H9 (cell line): Measurements from ENCODE around the gene TMEM272. TPM values are rescaled to one million over a fixed set of nuclear protein-coding genes. Genes with fewer than 3 reads are reported as not detected.

Experiments used
- DNase-seq: peaks from one replicate; pipeline ENCODE4 v3.0.0-alpha.2; 2017
- H2AFZ ChIP-seq: one replicate; pipeline ENCODE4 v1.6.1; 2013; ENCODE audit warnings: mild to moderate bottlenecking, low read length, control low read depth, moderate library complexity
- H2AK5ac ChIP-seq: 2 replicates; pipeline ENCODE4 v1.6.1; 2013; ENCODE audit warnings: low read length, control low read depth, mixed read lengths; ENCODE audit not compliant: insufficient read length
- H2BK120ac ChIP-seq: one replicate; pipeline ENCODE4 v1.6.1; 2013; ENCODE audit warnings: low read depth, mild to moderate bottlenecking, low read length, control low read depth, inconsistent platforms; ENCODE audit not compliant: poor library complexity, severe bottlenecking
- H2BK12ac ChIP-seq: 2 replicates; pipeline ENCODE4 v1.6.1; 2013; ENCODE audit warnings: low read length, control low read depth, mixed read lengths, low read depth; ENCODE audit not compliant: insufficient read length
- H2BK15ac ChIP-seq: 2 replicates; pipeline ENCODE4 v1.6.1; 2013; ENCODE audit warnings: low read depth, low read length, control low read depth
- H2BK20ac ChIP-seq: one replicate; pipeline ENCODE4 v1.6.1; 2013; ENCODE audit warnings: low read depth, mild to moderate bottlenecking, low read length, control low read depth, inconsistent platforms; ENCODE audit not compliant: poor library complexity, severe bottlenecking
- H2BK5ac ChIP-seq: 2 replicates; pipeline ENCODE4 v1.6.1; 2013; ENCODE audit warnings: low read length, control low read depth, mixed read lengths; ENCODE audit not compliant: insufficient read length
- H3K14ac ChIP-seq: 2 replicates; pipeline ENCODE4 v1.6.1; 2013; ENCODE audit warnings: low read length, control low read depth; ENCODE audit not compliant: insufficient read depth
- H3K18ac ChIP-seq: 2 replicates; pipeline ENCODE4 v1.6.1; 2013; ENCODE audit warnings: low read depth, mild to moderate bottlenecking, mixed read lengths, low read length, control low read depth; ENCODE audit not compliant: insufficient read length
- H3K23ac ChIP-seq: 2 replicates; pipeline ENCODE4 v1.6.1; 2013; ENCODE audit warnings: low read length, control low read depth, mixed read lengths, low read depth; ENCODE audit not compliant: insufficient read length
- H3K23me2 ChIP-seq: 2 replicates; pipeline ENCODE4 v1.6.1; 2013; ENCODE audit warnings: low read depth, mild to moderate bottlenecking, mixed read lengths, low read length, control low read depth; ENCODE audit not compliant: insufficient read length, poor library complexity, severe bottlenecking
- H3K27ac ChIP-seq: 2 replicates; pipeline ENCODE4 v1.5.1; 2013; ENCODE audit warnings: low read length, control low read depth, mixed read lengths, low read depth; ENCODE audit not compliant: insufficient read length
- H3K27me3 ChIP-seq: 2 replicates; pipeline ENCODE4 v1.6.1; 2013; ENCODE audit warnings: low read length, control low read depth, inconsistent platforms; ENCODE audit not compliant: insufficient read depth
- H3K4ac ChIP-seq: 2 replicates; pipeline ENCODE4 v1.6.1; 2013; ENCODE audit warnings: low read depth, mild to moderate bottlenecking, control low read depth, inconsistent platforms, low read length, moderate library complexity
- H3K4me1 ChIP-seq: 2 replicates; pipeline ENCODE4 v1.6.1; 2013; ENCODE audit warnings: low read length, control low read depth, inconsistent platforms; ENCODE audit not compliant: insufficient read depth
- H3K4me2 ChIP-seq: 2 replicates; pipeline ENCODE4 v1.6.1; 2013; ENCODE audit warnings: low read length, control low read depth, mixed read lengths; ENCODE audit not compliant: insufficient read length, insufficient read depth
- H3K56ac ChIP-seq: 2 replicates; pipeline ENCODE4 v1.6.1; 2013; ENCODE audit warnings: low read depth, mild to moderate bottlenecking, mixed read lengths, low read length, control low read depth; ENCODE audit not compliant: insufficient read length
- H3K79me1 ChIP-seq: 2 replicates; pipeline ENCODE4 v1.6.1; 2013; ENCODE audit warnings: low read depth, mild to moderate bottlenecking, moderate library complexity, low read length, control low read depth, inconsistent platforms; ENCODE audit not compliant: insufficient read depth, poor library complexity, severe bottlenecking
- H3K79me2 ChIP-seq: 2 replicates; pipeline ENCODE4 v1.6.1; 2013; ENCODE audit warnings: low read length, control low read depth, inconsistent platforms; ENCODE audit not compliant: insufficient read depth
- H3K9ac ChIP-seq: 2 replicates; pipeline ENCODE4 v1.6.1; 2013; ENCODE audit warnings: low read length, control low read depth, mixed read lengths; ENCODE audit not compliant: insufficient read length; ENCODE audit errors: extremely low read depth
- H3K9me3 ChIP-seq: one replicate; pipeline ENCODE4 v1.6.1; 2013; ENCODE audit warnings: low read depth, low read length, inconsistent platforms; ENCODE audit not compliant: control insufficient read depth
- H3T11ph ChIP-seq: one replicate; pipeline ENCODE4 v1.6.1; 2013; ENCODE audit warnings: mild to moderate bottlenecking, low read length, control low read depth, inconsistent platforms
- H4K20me1 ChIP-seq: one replicate; pipeline ENCODE4 v1.6.1; 2013; ENCODE audit not compliant: control insufficient read depth, insufficient read length, insufficient read depth
- H4K5ac ChIP-seq: 2 replicates; pipeline ENCODE4 v1.6.1; 2013; ENCODE audit warnings: low read depth, mild to moderate bottlenecking, mixed read lengths, low read length, control low read depth; ENCODE audit not compliant: insufficient read length
- H4K8ac ChIP-seq: replicated peaks from 2 replicates; pipeline ENCODE4 v1.6.1; 2013; ENCODE audit warnings: low read length, control low read depth, mixed read lengths, low read depth; ENCODE audit not compliant: insufficient read length
- H4K91ac ChIP-seq: 2 replicates; pipeline ENCODE4 v1.6.1; 2013; ENCODE audit warnings: low read depth, mild to moderate bottlenecking, moderate library complexity, mixed read lengths, low read length, control low read depth; ENCODE audit not compliant: insufficient read length
- H3K27ac Mint-ChIP-seq, 3 experiments: 2 replicates in 2 of 3; 3 replicates in 1 of 3; pipeline ENCODE4 v1.8.0; 2020 to 2021; ENCODE audit warnings: mixed read lengths in 3 of 3, mild to moderate bottlenecking in 1 of 3, moderate library complexity in 1 of 3
- H3K27me3 Mint-ChIP-seq: 2 replicates; pipeline ENCODE4 v1.8.0; 2021; ENCODE audit warnings: low read depth, mild to moderate bottlenecking, moderate library complexity, mixed read lengths
- H3K36me3 Mint-ChIP-seq, 3 experiments: 2 replicates in 2 of 3; 3 replicates in 1 of 3; pipeline ENCODE4 v1.8.0; 2020 to 2021; ENCODE audit warnings: low read depth in 3 of 3, mixed read lengths in 3 of 3; ENCODE audit not compliant: insufficient read depth in 1 of 3
- H3K4me1 Mint-ChIP-seq, 2 experiments: 2 replicates each; pipeline ENCODE4 v1.8.0; 2020; ENCODE audit warnings: mixed read lengths in 2 of 2
- H3K4me3 Mint-ChIP-seq, 2 experiments: 2 replicates in 1 of 2; 3 replicates in 1 of 2; pipeline ENCODE4 v1.8.0; 2020 to 2021; ENCODE audit warnings: mild to moderate bottlenecking in 2 of 2, mixed read lengths in 2 of 2, moderate library complexity in 1 of 2
- H3K9me3 Mint-ChIP-seq, 2 experiments: 2 replicates in 1 of 2; 3 replicates in 1 of 2; pipeline ENCODE4 v1.8.0; 2020; ENCODE audit warnings: mild to moderate bottlenecking in 2 of 2, mixed read lengths in 2 of 2, moderate library complexity in 1 of 2
- WGBS: extraction: QIAGEN DNeasy Blood & Tissue Kit; methylation state at CpG from one replicate; pipeline ENCODE4 v1.1.7; 2013; ENCODE audit warnings: missing lambda C conversion rate, low lambda C conversion rate, mixed read lengths; ENCODE audit not compliant: insufficient read length; ENCODE audit errors: extremely low coverage; 5-methylcytosine and 5-hydroxymethylcytosine counted together
- total RNA-seq: library from RNA; stranded (reverse); gene quantifications from 2 replicates; pipeline ENCODE4 v1.2.1, GENCODE V29; 2021
- TF ChIP-seq, protein P1 (sequence below): fragments of 200-600 bp; sonication (generic); conservative IDR thresholded peaks from 3 replicates; pipeline ENCODE4 v1.8.0; 2021; ENCODE audit warnings: antibody characterized with exemption, mild to moderate bottlenecking

Gene TMEM272
- total RNA-seq, 1 experiment from 2014 or later, result not detected

DNA sequence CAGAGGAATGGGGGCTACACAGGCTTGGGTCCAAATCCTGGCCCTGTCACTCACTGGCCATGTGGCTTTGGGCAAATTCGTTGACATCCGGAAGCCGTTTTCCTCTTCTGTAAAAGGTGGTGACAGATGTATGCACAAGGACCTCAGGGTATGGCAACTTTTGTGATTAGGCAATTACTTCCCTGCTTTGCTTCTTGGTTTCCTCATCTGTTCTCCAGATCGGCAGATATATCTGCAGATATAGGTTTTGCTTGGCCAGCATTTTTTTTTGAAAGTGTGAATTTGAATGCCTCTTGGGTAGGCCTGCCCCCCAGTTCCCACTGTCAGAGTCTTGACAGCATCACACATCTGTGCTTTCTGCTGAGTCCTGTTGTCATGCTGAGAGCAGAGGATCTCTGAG is 17.7 kb downstream of the TMEM272 start:
- H4K20me1 ChIP-seq, result no peaks in the 10 kb centered on the region
- no peaks in the 10 kb centered on the region; the same call in 1 of the 2 replicates for H3K27me3 Mint-ChIP-seq
- no peak overlapping the region for H2BK15ac ChIP-seq
- H4K91ac ChIP-seq, result no peak overlapping the region
- no peak overlapping the region for H3K56ac ChIP-seq
- no peak overlapping the region for H2BK5ac ChIP-seq
- no peaks in the 10 kb centered on the region for H3K79me2 ChIP-seq
- H3K9ac ChIP-seq, result no peak overlapping the region
- H3T11ph ChIP-seq, result no peak overlapping the region
- no peak overlapping the region for H3K23ac ChIP-seq
- H3K4me1 ChIP-seq, result no peaks in the 10 kb centered on the region
- H2BK20ac ChIP-seq, result no peak overlapping the region
- no peak overlapping the region for H4K8ac ChIP-seq
- no CpG with 5 or more reads among the region's 4 CpGs for WGBS
- H3K36me3 Mint-ChIP-seq, result no peaks in the 10 kb centered on the region
- H3K23me2 ChIP-seq, result no peaks in the 10 kb centered on the region
- TF ChIP-seq, protein P1, sequence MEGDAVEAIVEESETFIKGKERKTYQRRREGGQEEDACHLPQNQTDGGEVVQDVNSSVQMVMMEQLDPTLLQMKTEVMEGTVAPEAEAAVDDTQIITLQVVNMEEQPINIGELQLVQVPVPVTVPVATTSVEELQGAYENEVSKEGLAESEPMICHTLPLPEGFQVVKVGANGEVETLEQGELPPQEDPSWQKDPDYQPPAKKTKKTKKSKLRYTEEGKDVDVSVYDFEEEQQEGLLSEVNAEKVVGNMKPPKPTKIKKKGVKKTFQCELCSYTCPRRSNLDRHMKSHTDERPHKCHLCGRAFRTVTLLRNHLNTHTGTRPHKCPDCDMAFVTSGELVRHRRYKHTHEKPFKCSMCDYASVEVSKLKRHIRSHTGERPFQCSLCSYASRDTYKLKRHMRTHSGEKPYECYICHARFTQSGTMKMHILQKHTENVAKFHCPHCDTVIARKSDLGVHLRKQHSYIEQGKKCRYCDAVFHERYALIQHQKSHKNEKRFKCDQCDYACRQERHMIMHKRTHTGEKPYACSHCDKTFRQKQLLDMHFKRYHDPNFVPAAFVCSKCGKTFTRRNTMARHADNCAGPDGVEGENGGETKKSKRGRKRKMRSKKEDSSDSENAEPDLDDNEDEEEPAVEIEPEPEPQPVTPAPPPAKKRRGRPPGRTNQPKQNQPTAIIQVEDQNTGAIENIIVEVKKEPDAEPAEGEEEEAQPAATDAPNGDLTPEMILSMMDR, result no peak
- no peak overlapping the region for H2AFZ ChIP-seq
- H3K79me1 ChIP-seq, result no peaks in the 10 kb centered on the region
- H2AK5ac ChIP-seq, result no peak overlapping the region
- DNase-seq, result no peak
- H2BK120ac ChIP-seq, result no peak overlapping the region
- H3K4me2 ChIP-seq, result no peak overlapping the region
- peaks cover 18 to 19% of the 10 kb centered on the region in 2 experiments for H3K4me1 Mint-ChIP-seq
- no peak overlapping the region for H3K27ac ChIP-seq
- no peak overlapping the region for H3K4ac ChIP-seq
- no peak overlapping the region for H3K4me3 Mint-ChIP-seq
- H3K9me3 ChIP-seq, result no peaks in the 10 kb centered on the region
- H3K27me3 ChIP-seq, result no peaks in the 10 kb centered on the region
- no peaks in the 10 kb centered on the region for H3K9me3 Mint-ChIP-seq
- H4K5ac ChIP-seq, result no peak overlapping the region
- no peak overlapping the region for H2BK12ac ChIP-seq
- no peak overlapping the region for H3K27ac Mint-ChIP-seq
- no peak overlapping the region for H3K18ac ChIP-seq
- no peak overlapping the region for H3K14ac ChIP-seq
